Motor neuron (in vitro differentiated cells): Measurements from ENCODE around the gene MS4A15. TPM values are rescaled to one million over a fixed set of nuclear protein-coding genes. Genes with fewer than 3 reads are reported as not detected.

Experiments
- ATAC-seq, 8 experiments: fragments of 200-7000 bp; cut with Tn5 transposase; replicated peaks in 6 of 8; 2 replicates each; pipeline ENCODE4 v1.8.0; 2021; ENCODE audit warnings: mild to moderate bottlenecking in 8 of 8, moderate library complexity in 8 of 8
- H3K27ac ChIP-seq, 2 donors: fragments of 250-450 bp; sonication (Bioruptor Pico); 2 replicates each; pipeline ENCODE4 v1.9.0; 2021; ENCODE audit warnings: antibody characterized with exemption in 2 of 2, mild to moderate bottlenecking in 2 of 2, moderate library complexity in 1 of 2
- H3K4me1 ChIP-seq, 2 donors: fragments of 250-450 bp; sonication (Bioruptor Pico); replicated peaks in 1 of 2; 2 replicates each; pipeline ENCODE4 v1.6.1; 2021; ENCODE audit warnings: antibody characterized with exemption in 2 of 2, mild to moderate bottlenecking in 2 of 2, moderate library complexity in 1 of 2
- H3K4me3 ChIP-seq, 5 donors: fragments of 250-450 bp; sonication (Bioruptor Pico); 2 replicates each; pipeline ENCODE4 v1.9.0; 2021; ENCODE audit warnings: antibody characterized with exemption in 5 of 5, mild to moderate bottlenecking in 5 of 5, moderate library complexity in 4 of 5
- WGBS, 10 experiments: fragments of 450-650 bp; shearing (Covaris generic); methylation state at CpG; one replicate each; pipeline ENCODE4 v1.0.0; 2022; 5-methylcytosine and 5-hydroxymethylcytosine counted together
- in situ Hi-C, 9 experiments: fragments of 400-800 bp; cut with MboI; loops; one replicate each; pipeline ENCODE4 v1.15.0; 2021; ENCODE audit warnings: low sequenced_read_pairs in 9 of 9, low pct_unique_long_range_greater_than_20kb in 2 of 9; ENCODE audit not compliant: unreplicated experiment in 9 of 9
- total RNA-seq, 8 experiments: library from RNA; unstranded; fragments of 300-600 nt; gene quantifications; 2 replicates each; pipeline versions ENCODE4 v1.2.3 to v1.2.4, GENCODE V29; 2022

Gene MS4A15
- total RNA-seq, 8 experiments from 2014 or later: 0.13 to 0.33 (median 0.28) TPM; not detected in 5

DNA sequence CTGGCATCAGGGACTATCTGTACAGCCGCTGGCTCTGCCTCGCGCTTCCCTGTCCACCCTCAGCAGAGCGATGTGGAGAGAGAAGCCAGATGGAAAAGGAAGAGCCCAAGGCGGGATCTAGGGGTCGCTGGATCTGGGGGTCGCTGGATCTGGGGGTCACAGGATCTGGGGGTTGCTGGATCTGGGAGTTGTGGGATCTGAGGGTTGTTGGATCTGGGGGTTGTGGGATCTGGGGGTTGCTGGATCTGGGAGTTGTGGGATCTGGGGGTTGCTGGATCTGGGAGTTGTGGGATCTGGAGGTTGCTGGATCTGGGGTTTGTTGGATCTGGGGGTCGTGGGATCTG, 26.4 kb downstream of the MS4A15 start:
- in situ Hi-C loops: no loop called here
- no peak overlapping the region for H3K27ac ChIP-seq
- ATAC-seq: no peak
- peaks cover 8 to 16% of the 10 kb centered on the region in 2 donors for H3K4me1 ChIP-seq
- 80 to 93% (median 88%) methylated on average over 2 to 4 of the region's 8 CpGs; no CpG with 5 or more reads in 7 of the 10 experiments for WGBS, 10 experiments
- H3K4me3 ChIP-seq: no peak overlapping the region

GRCh38 chr11:60783911-60784310, 27.2 kb downstream of the MS4A15 start:
- ATAC-seq: no peak
- Histone ChIP-seq H3K4me1 (peaks cover 8 to 16% of the 10 kb centered on the region in 2 donors), H3K4me3 (no peak overlapping the region), H3K27ac (no peak overlapping the region)
- in situ Hi-C loops: no loop called here
- WGBS, 10 experiments: 0 to 100% (median 93%) methylated on average over 1 to 3 of the region's 7 CpGs; no CpG with 5 or more reads in 2 of the 10 experiments

DNA sequence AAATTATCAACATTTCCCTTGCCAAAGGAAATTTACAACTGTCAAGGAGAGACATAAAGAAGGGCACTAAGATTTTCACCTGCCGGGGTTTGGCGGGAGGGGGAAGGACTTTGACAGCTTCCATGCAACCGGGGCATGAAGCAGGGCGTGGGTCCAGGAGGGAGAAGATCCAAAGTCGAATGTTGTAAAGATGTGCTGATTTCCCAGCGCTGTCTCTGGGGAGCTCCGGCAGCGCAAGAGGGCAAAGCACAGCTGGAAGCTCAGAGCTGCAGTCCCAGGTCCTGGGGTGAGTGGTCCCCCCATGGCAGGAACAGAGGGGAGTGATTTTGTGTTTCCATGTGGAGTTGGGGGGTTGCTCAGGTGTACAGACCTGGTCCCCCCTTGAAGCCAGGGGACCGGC, 28.5 kb downstream of the MS4A15 start, which contains the start of gene MS4A10:
TSS of gene MS4A10 (plus strand) at position 198 of the 400 bp plus-strand sequence. CDS start 5,003 bp downstream, outside the sequence.
- H3K27ac ChIP-seq: no peak within 1 kb of the TSS
- in situ Hi-C loops: no loop called here

GRCh38 chr11:60785806-60786361, 29.2 kb downstream of the MS4A15 start:
- Histone ChIP-seq H3K4me3 (no peak overlapping the region), H3K4me1 (peaks cover 8 to 14% of the 10 kb centered on the region in 2 donors), H3K27ac (no peak overlapping the region)
- ATAC-seq: peak; percentile 20 to 99 (median 98)
- in situ Hi-C loops: no loop called here
- 5 to 67% (median 59%) methylated on average over 3 to 4 of the region's 8 CpGs; no CpG with 5 or more reads in 7 of the 10 experiments for WGBS, 10 experiments

More for the DNA sequence above, 28.5 kb downstream of the MS4A15 start, which contains the start of gene MS4A10:
- no peak within 1 kb of the TSS for H3K4me3 ChIP-seq
- ATAC-seq: no peak
- H3K4me1 ChIP-seq: peaks cover 8 to 16% of the 10 kb centered on the region in 2 donors
- WGBS, 10 experiments: 80 to 90% methylated on average over 1 to 3 of the region's 9 CpGs; no CpG with 5 or more reads in 8 of the 10 experiments

- 24 to 95% (median 86%) methylated on average over 2 to 10 of the region's 15 CpGs; no CpG with 5 or more reads in 2 of the 10 experiments for WGBS, 10 experiments
Observed at GRCh38 chr11:60786811-60787567, 30.3 kb downstream of the MS4A15 start.

DNA sequence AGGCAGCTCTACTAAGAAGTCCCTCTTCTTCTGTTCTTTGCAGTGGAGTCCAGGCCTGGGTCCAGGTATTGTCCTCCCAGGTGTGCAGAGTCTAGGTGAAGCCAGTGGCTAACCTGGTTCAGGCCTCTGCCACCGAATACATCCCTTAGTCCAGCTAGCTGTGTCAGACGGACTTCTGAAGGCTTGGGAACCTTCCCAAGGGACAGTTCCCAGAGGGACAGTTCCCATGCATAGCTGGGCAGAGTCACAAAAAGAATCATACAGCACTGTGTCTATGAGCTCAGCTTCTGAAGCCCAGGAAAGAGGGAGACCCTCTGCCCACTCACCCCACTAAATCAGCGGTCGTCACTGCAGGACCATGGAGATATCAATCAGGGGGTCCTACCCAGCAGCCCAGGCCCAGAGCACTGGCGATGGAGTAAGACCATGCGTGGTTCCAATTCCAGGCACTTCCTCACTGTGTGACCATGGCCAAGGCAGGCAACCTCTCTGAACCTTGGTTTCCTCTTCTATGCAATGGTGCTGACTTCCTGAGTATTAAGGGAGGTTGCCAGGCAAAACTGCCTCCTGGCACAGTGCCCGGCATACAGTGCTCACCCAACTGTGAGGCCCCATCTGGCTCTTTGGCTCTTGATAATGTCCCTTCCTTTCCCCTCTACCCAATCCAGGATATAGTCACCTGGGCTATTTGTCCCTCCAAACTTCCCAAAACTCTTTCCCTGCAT, 31.9 kb downstream of the MS4A15 start:
- no peak for ATAC-seq
- in situ Hi-C loops: no loop called here
- no peak overlapping the region for H3K4me3 ChIP-seq
- H3K27ac ChIP-seq: no peak overlapping the region
- 74 to 100% (median 91%) methylated on average over 1 to 3 of the region's 7 CpGs; no CpG with 5 or more reads in 4 of the 10 experiments for WGBS, 10 experiments
- H3K4me1 ChIP-seq: peaks cover 8 to 10% of the 10 kb centered on the region in 2 donors

More at GRCh38 chr11:60786811-60787567, 30.3 kb downstream of the MS4A15 start:
- peak in 2 of 8 experiments; percentile 32 to 55 for ATAC-seq
- in situ Hi-C loops: no loop called here
- Histone ChIP-seq H3K4me3 (no peak overlapping the region), H3K27ac (no peak overlapping the region), H3K4me1 (peaks cover 8 to 10% of the 10 kb centered on the region in 2 donors)

GRCh38 chr11:60790726-60791125, 34.1 kb downstream of the MS4A15 start:
- in situ Hi-C loops: no loop called here
- Histone ChIP-seq H3K4me1 (peaks cover 7 to 8% of the 10 kb centered on the region in 2 donors), H3K4me3 (no peak overlapping the region), H3K27ac (no peak overlapping the region)
- no peak for ATAC-seq
- 55 to 100% (median 83%) methylated on average over 1 to 2 of the region's 3 CpGs; no CpG with 5 or more reads in 7 of the 10 experiments for WGBS, 10 experiments

GRCh38 chr11:60791153-60791933, 34.7 kb downstream of the MS4A15 start:
- Histone ChIP-seq H3K4me1 (peaks cover 1 to 4% of the 10 kb centered on the region in 2 donors), H3K27ac (no peak overlapping the region), H3K4me3 (no peak overlapping the region)
- WGBS, 10 experiments: 0 to 80% (median 40%) methylated on average over 1 to 4 of the region's 4 CpGs; no CpG with 5 or more reads in 5 of the 10 experiments
- in situ Hi-C loops: no loop called here
- ATAC-seq: peak in 6 of 8 experiments; percentile 54 to 95 (median 84)

DNA sequence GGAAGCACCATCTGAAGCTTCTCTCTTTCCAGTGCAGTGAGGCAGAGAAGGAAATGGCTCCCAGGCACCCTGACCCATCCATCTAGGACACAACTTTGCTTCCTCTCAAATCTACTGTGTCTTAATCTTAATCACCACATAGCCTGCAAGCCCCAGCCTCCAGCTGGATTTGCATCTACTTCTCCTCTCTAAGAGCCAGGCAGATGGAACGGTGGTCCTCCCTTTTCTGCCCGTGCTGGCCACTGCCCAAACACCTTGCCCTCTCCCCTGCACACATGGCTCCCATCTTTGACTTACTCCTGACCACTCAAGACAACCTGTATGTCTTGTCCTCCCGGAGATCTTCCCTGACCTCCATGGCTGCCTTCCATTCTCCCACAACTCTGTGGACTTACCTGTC, 35.9 kb downstream of the MS4A15 start:
- in situ Hi-C loops: no loop called here
- no peaks in the 10 kb centered on the region for H3K4me1 ChIP-seq
- no peak overlapping the region for H3K27ac ChIP-seq
- H3K4me3 ChIP-seq: no peak overlapping the region
- 0 to 71% (median 49%) methylated on average over 1 to 3 of the region's 3 CpGs; no CpG with 5 or more reads in 7 of the 10 experiments for WGBS, 10 experiments
- ATAC-seq: no peak

GRCh38 chr11:60795291-60795690, 38.6 kb downstream of the MS4A15 start:
- H3K4me3 ChIP-seq: no peak overlapping the region
- H3K4me1 ChIP-seq: no peaks in the 10 kb centered on the region
- in situ Hi-C loops: no loop called here
- no peak overlapping the region for H3K27ac ChIP-seq
- 50 to 83% (median 58%) methylated on average over 1 to 5 of the region's 6 CpGs; no CpG with 5 or more reads in 6 of the 10 experiments for WGBS, 10 experiments
- no peak for ATAC-seq

GRCh38 chr11:60797846-60798630, 41.4 kb downstream of the MS4A15 start:
- in situ Hi-C loops: no loop called here
- Histone ChIP-seq H3K4me1 (no peaks in the 10 kb centered on the region), H3K4me3 (no peak overlapping the region), H3K27ac (no peak overlapping the region)
- WGBS, 10 experiments: 40 to 89% (median 79%) methylated on average over 1 to 5 of the region's 17 CpGs; no CpG with 5 or more reads in 3 of the 10 experiments
- no peak for ATAC-seq

DNA sequence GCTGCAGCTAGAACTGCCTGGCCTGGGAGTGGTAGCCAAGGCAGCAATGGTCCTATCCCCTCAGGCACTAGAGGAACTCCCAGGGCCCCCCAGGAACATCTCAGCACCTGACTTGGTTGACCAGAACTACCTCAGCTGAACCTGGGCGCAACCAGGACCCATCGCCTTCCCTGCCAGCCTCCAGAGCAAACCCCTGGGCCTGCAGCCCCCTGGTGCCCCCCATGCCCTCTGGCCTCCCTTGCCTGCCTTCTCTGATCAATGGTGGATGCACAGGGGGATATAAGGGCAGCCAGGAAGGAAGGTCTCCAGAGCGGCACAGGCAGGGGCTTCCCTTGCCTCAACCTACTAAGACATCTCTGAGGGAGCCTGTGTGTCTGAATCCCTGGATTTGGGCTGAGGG, 42.0 kb downstream of the MS4A15 start:
- H3K4me3 ChIP-seq: no peak overlapping the region
- H3K27ac ChIP-seq: no peak overlapping the region
- 83% methylated on average over 1 of the region's 3 CpGs; no CpG with 5 or more reads in 9 of the 10 experiments for WGBS, 10 experiments
- in situ Hi-C loops: no loop called here
- no peaks in the 10 kb centered on the region for H3K4me1 ChIP-seq
- ATAC-seq: no peak
